ENCODE results near the gene ATXN7. TPM values are rescaled to one million over a fixed set of nuclear protein-coding genes. Genes with fewer than 3 reads are reported as not detected.
A peak's percentile ranks its signal among the peaks of the same experiment; 100 is the strongest.

ATXN7 gene
- total RNA-seq, 1 donor from 2014 or later: 12.6 TPM

- intact Hi-C loops (cut with micrococcal nuclease): no loop called here
- ATAC-seq: no peak
- no peak for DNase-seq
These were observed 36.3 kb downstream of the ATXN7 start for GRCh38 chr3:63900010-63900409.

- ATAC-seq: peak; percentile 36
- no peak for DNase-seq
- intact Hi-C loops (cut with micrococcal nuclease): no loop called here
These were observed 36.8 kb downstream of the ATXN7 start for GRCh38 chr3:63900459-63900858.

DNA sequence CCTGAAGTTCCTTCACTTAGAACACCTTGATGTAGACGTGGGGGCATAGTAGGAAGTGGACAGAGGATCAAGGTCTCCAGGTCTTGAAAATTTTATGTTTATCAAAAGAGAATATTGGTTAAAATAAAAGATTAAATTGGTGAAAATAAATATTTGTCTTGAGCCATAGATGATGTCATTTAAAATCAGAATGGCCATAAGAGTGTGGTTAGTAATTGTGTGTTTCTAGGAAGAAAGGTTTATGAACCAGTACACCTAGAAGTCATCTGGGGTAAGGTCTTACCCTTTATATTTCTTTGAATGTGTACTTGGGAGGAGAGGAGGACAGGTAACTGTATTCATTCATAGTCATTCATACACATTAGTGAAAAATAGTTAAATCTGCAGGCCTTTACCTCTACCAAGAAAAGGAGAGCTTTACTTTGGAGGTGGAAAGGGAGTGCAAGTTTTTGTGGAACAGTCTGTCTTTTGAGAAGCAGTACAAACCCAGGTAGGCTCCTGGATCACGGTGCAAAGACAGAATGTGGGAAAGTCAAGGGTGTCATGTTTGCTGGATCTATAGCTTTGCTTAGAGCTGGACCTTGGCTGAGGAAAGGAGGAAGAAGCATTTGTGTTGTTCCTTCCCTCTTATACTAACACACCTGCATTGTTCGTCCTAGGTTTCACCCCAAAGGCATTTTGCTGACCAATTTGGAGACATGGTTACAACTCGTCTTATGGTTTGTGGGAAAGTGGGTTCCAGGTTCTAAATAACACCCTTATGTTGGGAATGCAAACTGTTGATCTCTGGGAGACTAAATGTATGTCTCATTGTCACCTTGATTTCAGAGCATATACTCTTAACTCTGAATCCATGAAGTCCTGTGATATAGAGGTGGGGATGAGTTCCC, 42.3 kb downstream of the ATXN7 start:
- ATAC-seq: no peak
- intact Hi-C loops (cut with micrococcal nuclease): no loop called here
- no peak for DNase-seq

- intact Hi-C loops (cut with micrococcal nuclease): no loop called here
- ATAC-seq (no peak), DNase-seq (no peak)
These were observed 44.5 kb downstream of the ATXN7 start for GRCh38 chr3:63908081-63908736.

DNA sequence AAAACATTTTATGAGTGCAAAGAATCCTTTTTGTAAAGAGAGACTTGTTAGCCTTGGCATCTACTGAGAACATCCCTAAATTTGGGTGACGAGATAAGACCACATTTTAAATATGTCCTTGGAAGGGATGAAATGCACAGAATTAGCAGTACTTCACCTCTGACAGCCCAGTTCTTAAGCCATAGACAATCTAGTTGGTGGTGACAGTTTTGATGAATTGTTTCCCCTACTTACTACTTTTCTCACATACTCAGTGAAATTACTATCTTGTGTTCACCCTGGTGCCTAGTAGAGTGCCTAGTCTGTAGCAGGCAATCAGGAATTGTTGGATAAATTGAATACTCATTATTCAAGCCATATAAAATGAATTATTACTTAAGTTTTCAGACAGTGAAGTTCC, 45.1 kb downstream of the ATXN7 start:
- ATAC-seq: no peak
- no peak for DNase-seq
- intact Hi-C loops (cut with micrococcal nuclease): no loop called here

GRCh38 chr3:63909431-63909830, 45.8 kb downstream of the ATXN7 start:
- intact Hi-C loops (cut with micrococcal nuclease): no loop called here
- ATAC-seq: no peak
- no peak for DNase-seq

DNA sequence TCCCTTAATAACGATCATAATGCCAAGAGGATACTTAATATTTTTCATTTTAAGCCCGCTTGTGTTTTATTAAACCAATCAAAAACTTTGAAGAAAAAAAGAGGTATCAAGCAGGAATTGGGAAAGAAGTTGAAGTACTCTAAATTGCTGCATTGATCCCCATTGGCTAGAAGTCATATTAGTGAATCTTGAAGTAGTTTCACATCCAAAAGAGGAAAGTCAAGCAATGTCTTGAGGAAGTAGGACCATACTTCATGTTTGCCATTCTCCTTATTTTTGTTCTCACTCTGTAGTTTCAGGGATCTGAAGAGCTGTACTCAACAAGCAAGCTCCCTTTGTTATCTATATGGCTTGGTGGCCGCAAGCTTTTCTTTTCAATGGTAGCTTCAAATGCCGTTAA, 46.3 kb downstream of the ATXN7 start:
- intact Hi-C loops (cut with micrococcal nuclease): no loop called here

DNA sequence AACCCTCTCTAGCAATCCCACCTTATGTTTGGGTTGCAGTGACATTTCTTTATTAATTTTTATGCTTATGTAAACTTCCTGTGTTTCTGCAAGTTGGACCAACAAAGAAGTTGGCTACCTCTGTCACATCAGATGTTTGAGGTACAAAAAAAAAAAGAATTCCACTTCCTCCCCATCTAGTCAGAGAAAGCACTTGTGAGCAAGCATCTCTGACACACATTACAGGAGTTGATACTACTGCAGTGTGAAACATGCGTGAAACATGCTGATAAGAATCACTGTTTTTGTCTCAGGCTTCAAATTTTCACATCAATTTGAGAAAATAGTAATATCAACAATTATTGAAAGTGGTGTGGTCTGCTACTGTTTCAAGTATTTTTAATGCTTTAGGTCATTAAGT, 47.2 kb downstream of the ATXN7 start:
- no peak for ATAC-seq
- DNase-seq: no peak
- intact Hi-C loops (cut with micrococcal nuclease): no loop called here

More for the DNA sequence above, 46.3 kb downstream of the ATXN7 start:
- ATAC-seq: no peak
- DNase-seq: no peak

GRCh38 chr3:63911509-63911872, 47.8 kb downstream of the ATXN7 start:
- DNase-seq (no peak), ATAC-seq (no peak)
- intact Hi-C loops (cut with micrococcal nuclease): no loop called here

DNA sequence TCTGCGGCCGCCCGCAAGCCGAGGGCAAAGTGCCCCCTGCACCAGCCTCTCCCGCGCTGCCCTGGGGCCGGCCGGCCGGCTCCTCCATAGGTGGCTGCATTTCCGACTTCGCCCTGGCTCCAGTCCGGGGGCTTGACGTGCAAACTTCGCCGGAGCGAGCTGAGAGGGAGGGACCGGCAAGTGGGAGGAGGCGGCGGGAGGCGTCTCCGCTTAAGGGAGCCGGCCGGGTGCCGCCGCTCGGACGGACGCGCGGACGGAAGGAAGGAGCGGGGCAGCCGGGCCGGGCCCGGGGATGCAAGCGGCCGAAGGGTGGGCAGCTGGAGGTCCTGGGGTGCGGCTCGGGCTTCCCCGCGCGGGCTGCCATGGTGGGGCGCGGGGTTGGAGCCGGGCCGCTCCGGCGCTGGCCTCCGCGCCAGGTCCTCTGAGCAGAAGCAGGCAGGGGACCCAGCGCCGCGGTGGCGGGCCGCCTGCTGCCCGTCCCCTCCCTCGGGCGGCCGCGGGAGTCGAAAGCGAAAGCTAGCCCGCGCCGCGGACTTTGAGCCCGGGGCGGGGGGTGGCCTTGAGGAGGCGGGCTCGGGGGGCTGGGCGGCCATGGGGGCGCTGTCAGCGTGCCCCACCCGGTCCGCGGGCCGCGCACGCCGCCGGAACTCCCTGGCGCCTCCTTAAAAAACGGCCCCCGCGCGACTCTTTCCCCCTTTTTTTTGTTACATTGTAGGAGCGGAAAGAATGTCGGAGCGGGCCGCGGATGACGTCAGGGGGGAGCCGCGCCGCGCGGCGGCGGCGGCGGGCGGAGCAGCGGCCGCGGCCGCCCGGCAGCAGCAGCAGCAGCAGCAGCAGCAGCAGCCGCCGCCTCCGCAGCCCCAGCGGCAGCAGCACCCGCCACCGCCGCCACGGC, 48.5 kb downstream of the ATXN7 start, which contains the start of gene SCAANT1:
TSS of gene SCAANT1 (minus strand) at position 511 of the 895 bp plus-strand sequence.
- intact Hi-C loops (cut with micrococcal nuclease): no loop called here
- ATAC-seq (peak; percentile 94), DNase-seq (peak; percentile 94)

- ATAC-seq: peak; percentile 4
These were observed 49.3 kb downstream of the ATXN7 start for GRCh38 chr3:63912768-63913588.

GRCh38 chr3:63914312-63914711, 50.6 kb downstream of the ATXN7 start:
- no peak for ATAC-seq
- intact Hi-C loops (cut with micrococcal nuclease): no loop called here
- DNase-seq: no peak

More at GRCh38 chr3:63912768-63913588, 49.3 kb downstream of the ATXN7 start:
- DNase-seq: peak; percentile 61
- intact Hi-C loops (cut with micrococcal nuclease): no loop called here

DNA sequence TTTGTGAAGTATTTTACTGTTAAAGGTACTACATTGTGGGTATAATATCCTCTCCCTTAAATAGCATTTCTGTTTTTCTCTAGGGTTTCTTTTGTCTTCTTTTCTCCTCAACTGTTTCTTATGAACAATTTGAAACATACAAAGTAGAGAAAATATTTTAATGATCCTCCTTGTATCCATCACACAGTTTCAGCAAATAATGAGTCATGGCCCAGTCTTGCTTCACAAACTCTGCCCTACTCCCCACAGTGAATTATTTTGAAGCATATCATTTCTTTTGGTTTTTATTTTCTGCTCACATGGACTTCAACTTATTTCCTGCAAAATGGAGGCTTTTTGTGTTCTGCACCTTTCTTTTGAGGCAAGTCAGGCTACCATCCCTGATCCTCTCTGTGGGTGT, 54.7 kb downstream of the ATXN7 start:
- intact Hi-C loops (cut with micrococcal nuclease): no loop called here
- DNase-seq: no peak
- ATAC-seq: no peak

- intact Hi-C loops (cut with micrococcal nuclease): no loop called here
- ATAC-seq: no peak
- DNase-seq: no peak
These were observed 56.3 kb downstream of the ATXN7 start for GRCh38 chr3:63920001-63920400.

DNA sequence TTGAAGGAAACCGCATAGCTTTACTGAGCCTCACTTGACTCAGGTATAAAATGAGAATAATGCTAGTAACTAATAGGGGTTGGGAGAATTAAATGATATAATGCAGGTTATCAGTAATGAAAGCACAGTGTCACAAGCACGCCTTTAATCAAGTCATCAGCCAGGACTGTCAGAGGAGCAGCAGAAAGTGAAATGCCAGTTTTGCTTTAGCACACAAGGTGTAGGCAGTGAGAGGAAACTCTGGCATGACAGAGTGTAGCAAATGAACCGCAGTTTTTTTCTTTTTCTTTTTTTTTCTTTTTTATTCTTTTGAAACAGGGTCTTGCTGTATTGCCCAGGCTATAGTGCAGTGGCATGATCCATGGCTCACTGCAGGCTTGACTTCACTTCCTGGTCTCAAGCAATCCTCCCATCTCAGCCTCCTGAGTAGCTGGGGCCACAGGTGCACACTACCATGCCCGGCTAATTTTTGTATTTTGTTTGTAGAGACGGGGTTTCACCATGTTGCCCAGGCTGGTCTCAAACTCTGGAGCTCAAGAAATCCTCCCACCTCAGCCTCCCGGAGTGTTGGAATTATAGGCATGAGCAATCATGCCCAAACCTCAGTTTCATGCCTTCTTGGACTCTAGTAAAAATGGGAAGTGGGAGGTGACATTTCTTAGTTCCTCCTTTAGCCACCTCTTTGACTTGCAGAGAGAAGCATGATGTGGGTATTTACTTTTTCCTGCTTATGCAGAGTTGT, 58.2 kb downstream of the ATXN7 start:
- ATAC-seq: no peak
- intact Hi-C loops (cut with micrococcal nuclease): no loop called here
- DNase-seq: no peak

GRCh38 chr3:63922491-63923199, 59.0 kb downstream of the ATXN7 start:
- intact Hi-C loops (cut with micrococcal nuclease): no loop called here
- ATAC-seq: no peak

GRCh38 chr3:63926309-63926708, 62.6 kb downstream of the ATXN7 start:
- no peak for ATAC-seq
- intact Hi-C loops (cut with micrococcal nuclease): no loop called here

More at GRCh38 chr3:63922491-63923199, 59.0 kb downstream of the ATXN7 start:
- no peak for DNase-seq

More at GRCh38 chr3:63926309-63926708, 62.6 kb downstream of the ATXN7 start:
- DNase-seq: no peak

Data from left ventricle myocardium superior (tissue), 1 donor.